ENCODE measurements around the gene COMMD4. TPM values are rescaled to one million over a fixed set of nuclear protein-coding genes. Genes with fewer than 3 reads are reported as not detected.

The COMMD4 gene
- total RNA-seq, 4 donors from 2014 or later: 46.9 to 75.2 (median 55.2) TPM

- 92% methylated on average over 3 of the region's 3 CpGs for WGBS
- Histone ChIP-seq H3K9me3 (no peaks in the 10 kb centered on the region), H3K4me1 (peaks cover 26% of the 10 kb centered on the region), H3K4me3 (no peak overlapping the region), H3K36me3 (peaks cover 62% of the 10 kb centered on the region), H3K27ac (no peak overlapping the region), H3K27me3 (no peaks in the 10 kb centered on the region)
- no peak for TF ChIP-seq EP300 (IDR thresholded peaks at IDR 0.05)
- TF ChIP-seq POLR2A (IDR thresholded peaks at IDR 0.05): no peak
- no peak for TF ChIP-seq POLR2AphosphoS5 (IDR thresholded peaks at IDR 0.05)
- TF ChIP-seq CTCF (IDR thresholded peaks at IDR 0.05): no peak
- DNase-seq (ENCODE audit: low spot score in 2 of 2): no peak
Observed at GRCh38 chr15:75366163-75366562, 30.3 kb downstream of the COMMD4 start.

- TF ChIP-seq EP300 (IDR thresholded peaks at IDR 0.05) (no peak), POLR2AphosphoS5 (IDR thresholded peaks at IDR 0.05) (no peak), POLR2A (IDR thresholded peaks at IDR 0.05) (no peak), CTCF (IDR thresholded peaks at IDR 0.05) (no peak)
- no peaks in the 10 kb centered on the region for H3K9me3 ChIP-seq
- H3K27me3 ChIP-seq: no peaks in the 10 kb centered on the region
- no peak for DNase-seq (ENCODE audit: low spot score in 2 of 2)
- H3K27ac ChIP-seq: no peak overlapping the region
- H3K36me3 ChIP-seq: peaks cover 62% of the 10 kb centered on the region
- H3K4me1 ChIP-seq: peaks cover 26% of the 10 kb centered on the region
- H3K4me3 ChIP-seq: peak overlapping the region; percentile 71
Observed at GRCh38 chr15:75367006-75367405, 31.1 kb downstream of the COMMD4 start.

- Histone ChIP-seq H3K27me3 (no peaks in the 10 kb centered on the region), H3K9me3 (no peaks in the 10 kb centered on the region), H3K4me1 (peaks cover 26% of the 10 kb centered on the region), H3K4me3 (peak overlapping the region; percentile 71), H3K27ac (peak overlapping the region; percentile 95), H3K36me3 (peaks cover 62% of the 10 kb centered on the region)
- TF ChIP-seq EP300 (IDR thresholded peaks at IDR 0.05) (no peak), POLR2AphosphoS5 (IDR thresholded peaks at IDR 0.05) (no peak), POLR2A (IDR thresholded peaks at IDR 0.05) (no peak), CTCF (IDR thresholded peaks at IDR 0.05) (no peak)
- no peak for DNase-seq (ENCODE audit: low spot score in 2 of 2)
- WGBS: 100% methylated on average over 1 of the region's 7 CpGs
Observed at GRCh38 chr15:75367406-75367912, 31.6 kb downstream of the COMMD4 start.

GRCh38 chr15:75367913-75368688, 32.2 kb downstream of the COMMD4 start, which contains the start of gene MAN2C1:
Gene MAN2C1, minus strand, starts transcription at chr15:75368607. Its CDS starts 24 bp downstream, at chr15:75368583.
- under 1% methylated on average over 22 of the region's 67 CpGs for WGBS

More at GRCh38 chr15:75367913-75368688, 32.2 kb downstream of the COMMD4 start, which contains the start of gene MAN2C1:
- H3K4me3 ChIP-seq: peak within 1 kb of the TSS; percentile 71
- H3K36me3 ChIP-seq: peaks cover 62% of the 10 kb centered on the region
- no peaks in the 10 kb centered on the region for H3K9me3 ChIP-seq
- DNase-seq (ENCODE audit: low spot score in 2 of 2): peak; percentile 96
- TF ChIP-seq EP300 (IDR thresholded peaks at IDR 0.05) (no peak), POLR2A (IDR thresholded peaks at IDR 0.05) (peak; percentile 64 to 73), CTCF (IDR thresholded peaks at IDR 0.05) (peak; percentile 51 to 79), POLR2AphosphoS5 (IDR thresholded peaks at IDR 0.05) (peak; percentile 73 to 96 (median 78))
- H3K27ac ChIP-seq: peak within 1 kb of the TSS; percentile 95
- peaks cover 26% of the 10 kb centered on the region for H3K4me1 ChIP-seq
- H3K27me3 ChIP-seq: no peaks in the 10 kb centered on the region

All from suprapubic skin (tissue), 4 donors.